Effector memory CD4-positive, alpha-beta T cell (primary cell): ENCODE measurements around the gene BCL2L14.

Source experiments
- DNase-seq, 3 donors: peaks; one replicate each; pipeline ENCODE4 v3.0.0-alpha.2; 2020
- H3K27ac ChIP-seq: 2 replicates; pipeline ENCODE4 v1.7.0; 2013; ENCODE audit warnings: mild to moderate bottlenecking, low read length, moderate library complexity; ENCODE audit not compliant: insufficient read depth, poor library complexity, severe bottlenecking
- H3K27me3 ChIP-seq: replicated peaks from 2 replicates; pipeline ENCODE4 v1.7.0; 2013; ENCODE audit warnings: mild to moderate bottlenecking, low read length; ENCODE audit not compliant: insufficient read depth, control insufficient read depth, poor library complexity, severe bottlenecking
- H3K36me3 ChIP-seq: 2 replicates; pipeline ENCODE4 v1.7.0; 2013; ENCODE audit warnings: mild to moderate bottlenecking, low read length, moderate library complexity; ENCODE audit not compliant: control insufficient read depth, insufficient read depth
- H3K4me1 ChIP-seq: 2 replicates; pipeline ENCODE4 v1.7.0; 2013; ENCODE audit warnings: low read length, mild to moderate bottlenecking; ENCODE audit not compliant: control insufficient read depth, insufficient read depth, poor library complexity, severe bottlenecking
- H3K4me3 ChIP-seq: 2 replicates; pipeline ENCODE4 v1.7.0; 2013; ENCODE audit warnings: low read length, low read depth, mild to moderate bottlenecking; ENCODE audit not compliant: insufficient read depth, poor library complexity, severe bottlenecking
- H3K9me3 ChIP-seq: 2 replicates; pipeline ENCODE4 v1.7.0; 2013; ENCODE audit warnings: mild to moderate bottlenecking, low read length, moderate library complexity; ENCODE audit not compliant: control insufficient read depth

Gene BCL2L14

DNA sequence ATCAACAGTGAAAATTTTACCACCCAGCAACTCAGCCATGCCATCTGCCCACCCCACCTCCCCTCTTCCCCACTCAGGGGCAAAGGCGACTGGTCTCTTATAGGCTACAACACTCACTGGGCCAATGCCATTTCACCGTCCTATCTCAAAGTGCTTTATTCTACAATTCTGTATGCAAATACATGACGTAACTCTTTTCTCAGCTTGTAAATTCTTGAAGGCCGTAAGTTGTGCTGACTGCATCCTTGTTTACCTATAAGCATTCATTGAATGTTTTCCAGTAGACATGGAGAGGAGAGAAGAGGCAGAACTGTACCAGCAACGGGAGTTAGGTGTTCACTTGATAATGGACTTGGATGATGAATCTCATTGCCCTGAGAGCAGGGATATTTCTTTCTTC is 15.6 kb downstream of the BCL2L14 start:
- Histone ChIP-seq H3K27ac (no peak overlapping the region), H3K4me1 (no peaks in the 10 kb centered on the region), H3K4me3 (no peak overlapping the region), H3K9me3 (no peaks in the 10 kb centered on the region), H3K27me3 (no peaks in the 10 kb centered on the region), H3K36me3 (no peaks in the 10 kb centered on the region)
- no peak for DNase-seq

GRCh38 chr12:12086973-12087692 is 16.4 kb downstream of the BCL2L14 start:
- H3K27ac ChIP-seq = no peak overlapping the region
- no peaks in the 10 kb centered on the region for H3K9me3 ChIP-seq
- no peaks in the 10 kb centered on the region for H3K4me1 ChIP-seq
- no peaks in the 10 kb centered on the region for H3K36me3 ChIP-seq
- no peak for DNase-seq
- H3K4me3 ChIP-seq = no peak overlapping the region
- no peaks in the 10 kb centered on the region for H3K27me3 ChIP-seq

DNA sequence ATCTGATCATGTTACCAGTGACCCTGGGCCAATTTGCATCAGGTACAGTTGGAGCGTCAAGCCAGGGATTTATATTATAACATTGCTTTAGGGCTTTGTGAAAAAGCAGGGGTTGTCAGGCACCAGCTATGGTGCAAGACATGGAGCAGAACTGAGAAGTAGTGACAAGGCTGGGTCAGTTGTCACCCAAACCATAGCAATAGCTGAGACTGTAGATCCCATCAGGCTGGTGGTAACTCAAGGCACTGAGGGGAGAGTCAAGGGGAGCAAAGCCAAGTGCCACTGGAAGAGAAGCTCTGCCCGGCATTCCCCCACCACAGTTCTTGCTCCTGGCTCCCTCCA is 16.9 kb downstream of the BCL2L14 start:
- no peaks in the 10 kb centered on the region for H3K9me3 ChIP-seq
- DNase-seq = no peak
- no peaks in the 10 kb centered on the region for H3K36me3 ChIP-seq
- H3K27me3 ChIP-seq = no peaks in the 10 kb centered on the region
- no peaks in the 10 kb centered on the region for H3K4me1 ChIP-seq
- no peak overlapping the region for H3K27ac ChIP-seq
- no peak overlapping the region for H3K4me3 ChIP-seq

- H3K27ac ChIP-seq = no peak overlapping the region
- H3K27me3 ChIP-seq = no peaks in the 10 kb centered on the region
- no peak overlapping the region for H3K4me3 ChIP-seq
- no peaks in the 10 kb centered on the region for H3K4me1 ChIP-seq
- DNase-seq = no peak
- H3K9me3 ChIP-seq = no peaks in the 10 kb centered on the region
- H3K36me3 ChIP-seq = no peaks in the 10 kb centered on the region
Measured at GRCh38 chr12:12088147-12088546, 17.4 kb downstream of the BCL2L14 start.

- Histone ChIP-seq H3K4me1 (no peaks in the 10 kb centered on the region), H3K36me3 (no peaks in the 10 kb centered on the region), H3K27me3 (no peaks in the 10 kb centered on the region), H3K9me3 (no peaks in the 10 kb centered on the region), H3K27ac (no peak overlapping the region), H3K4me3 (no peak overlapping the region)
- no peak for DNase-seq
Measured at GRCh38 chr12:12088761-12089160, 18.0 kb downstream of the BCL2L14 start.

GRCh38 chr12:12091071-12091470 is 20.3 kb downstream of the BCL2L14 start:
- H3K27me3 ChIP-seq = no peaks in the 10 kb centered on the region
- DNase-seq = no peak
- no peak overlapping the region for H3K27ac ChIP-seq
- H3K4me1 ChIP-seq = no peaks in the 10 kb centered on the region
- H3K36me3 ChIP-seq = no peaks in the 10 kb centered on the region
- H3K9me3 ChIP-seq = no peaks in the 10 kb centered on the region
- no peak overlapping the region for H3K4me3 ChIP-seq

DNA sequence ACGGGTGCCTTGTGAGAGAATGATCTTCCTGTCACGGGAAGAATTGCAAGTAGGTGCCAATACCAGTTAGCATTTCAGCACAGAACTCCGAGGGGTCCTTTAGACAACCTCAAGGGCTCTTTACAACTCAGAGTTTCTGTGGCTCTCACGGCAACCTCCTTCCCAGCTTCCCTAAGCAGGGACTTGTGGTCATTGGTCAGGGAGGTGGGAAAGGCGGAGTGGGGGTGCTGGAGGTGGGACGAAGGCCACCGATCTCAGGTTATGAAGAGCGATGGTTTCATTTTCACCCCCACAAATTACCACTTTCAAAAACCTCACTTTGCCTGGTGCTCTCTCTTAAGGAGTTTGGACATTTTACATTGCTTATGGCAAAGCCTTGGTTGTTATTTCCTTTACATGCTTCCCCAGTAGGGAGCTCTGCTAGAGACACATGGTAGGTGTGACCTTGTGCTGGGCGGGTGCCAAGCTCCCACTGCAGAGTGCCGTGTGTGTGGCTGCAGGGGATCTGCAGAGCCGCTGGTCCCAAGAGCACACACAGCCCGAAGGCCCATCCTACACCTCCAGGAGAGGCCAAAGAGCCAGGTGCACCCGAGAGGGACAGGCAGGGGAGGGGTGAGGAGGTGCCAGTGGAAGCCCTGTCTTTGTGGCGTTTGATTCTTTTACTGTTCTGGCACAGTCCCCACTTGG is 21.4 kb downstream of the BCL2L14 start:
- DNase-seq = no peak
- Histone ChIP-seq H3K27me3 (no peaks in the 10 kb centered on the region), H3K27ac (no peak overlapping the region), H3K4me1 (no peaks in the 10 kb centered on the region), H3K36me3 (no peaks in the 10 kb centered on the region), H3K9me3 (no peaks in the 10 kb centered on the region), H3K4me3 (no peak overlapping the region)

DNA sequence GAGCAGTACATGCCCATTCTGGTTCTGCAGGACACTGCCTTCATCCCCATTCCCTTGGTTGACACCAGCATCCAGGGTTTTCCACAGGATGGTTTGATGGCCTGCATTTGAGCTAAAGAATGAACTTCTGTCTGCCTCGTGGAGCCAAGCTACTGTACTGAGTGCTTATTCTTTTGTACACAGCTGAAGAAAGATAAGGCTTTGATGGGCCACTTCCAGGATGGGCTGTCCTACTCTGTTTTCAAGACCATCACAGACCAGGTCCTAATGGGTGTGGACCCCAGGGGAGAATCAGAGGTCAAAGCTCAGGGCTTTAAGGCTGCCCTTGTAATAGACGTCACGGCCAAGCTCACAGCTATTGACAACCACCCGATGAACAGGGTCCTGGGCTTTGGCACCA is 23.7 kb downstream of the BCL2L14 start:
- H3K4me1 ChIP-seq = no peaks in the 10 kb centered on the region
- no peaks in the 10 kb centered on the region for H3K36me3 ChIP-seq
- H3K27ac ChIP-seq = no peak overlapping the region
- DNase-seq = no peak
- H3K9me3 ChIP-seq = no peaks in the 10 kb centered on the region
- no peak overlapping the region for H3K4me3 ChIP-seq
- H3K27me3 ChIP-seq = no peaks in the 10 kb centered on the region

GRCh38 chr12:12095021-12095420 is 24.3 kb downstream of the BCL2L14 start:
- Histone ChIP-seq H3K9me3 (no peaks in the 10 kb centered on the region), H3K4me3 (no peak overlapping the region), H3K4me1 (no peaks in the 10 kb centered on the region), H3K27me3 (no peaks in the 10 kb centered on the region), H3K27ac (no peak overlapping the region), H3K36me3 (no peaks in the 10 kb centered on the region)
- DNase-seq = no peak

GRCh38 chr12:12097891-12098690 is 27.4 kb downstream of the BCL2L14 start:
- Histone ChIP-seq H3K36me3 (no peaks in the 10 kb centered on the region), H3K4me3 (no peak overlapping the region), H3K4me1 (no peaks in the 10 kb centered on the region), H3K27ac (no peak overlapping the region), H3K9me3 (no peaks in the 10 kb centered on the region), H3K27me3 (no peaks in the 10 kb centered on the region)
- no peak for DNase-seq
